ENCODE measurements around the gene PARVG.

The PARVG gene

DNA sequence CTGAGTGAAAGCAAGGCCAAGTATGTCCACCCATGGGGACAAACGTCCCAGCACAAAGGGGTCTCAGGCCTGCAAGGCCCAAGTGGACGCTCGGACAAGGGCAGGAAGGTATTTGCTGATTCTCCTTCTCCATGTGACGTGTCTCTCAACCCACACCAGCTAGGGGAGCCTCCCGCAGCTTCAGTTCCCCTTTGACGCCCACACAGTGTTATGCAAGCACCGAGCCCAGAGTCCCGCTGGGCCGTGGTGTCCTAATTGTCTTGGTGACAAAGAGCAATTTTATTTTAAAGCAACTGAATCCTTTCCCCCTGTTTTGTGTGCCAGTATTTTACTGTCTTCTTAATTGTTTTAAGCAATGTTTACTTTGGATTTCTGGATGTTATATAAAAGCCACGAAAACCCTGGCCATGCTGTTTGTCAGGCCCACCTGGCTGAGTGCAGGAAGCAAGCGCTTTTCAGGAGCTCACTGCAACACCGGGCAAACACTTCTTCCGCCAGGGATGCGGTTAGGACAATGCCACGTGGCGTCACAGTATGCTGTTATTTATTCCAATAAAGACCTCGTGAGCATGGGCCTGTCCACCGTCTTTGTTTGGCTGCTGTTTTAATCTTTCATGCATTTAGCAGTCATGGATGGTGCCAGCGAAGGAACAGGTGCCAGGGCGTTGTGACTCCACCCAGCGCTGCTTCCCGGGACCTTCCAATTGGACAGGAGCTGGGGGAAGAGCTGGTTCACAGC, 8.2 kb upstream of the PARVG start:
- TF ChIP-seq, protein P1, sequence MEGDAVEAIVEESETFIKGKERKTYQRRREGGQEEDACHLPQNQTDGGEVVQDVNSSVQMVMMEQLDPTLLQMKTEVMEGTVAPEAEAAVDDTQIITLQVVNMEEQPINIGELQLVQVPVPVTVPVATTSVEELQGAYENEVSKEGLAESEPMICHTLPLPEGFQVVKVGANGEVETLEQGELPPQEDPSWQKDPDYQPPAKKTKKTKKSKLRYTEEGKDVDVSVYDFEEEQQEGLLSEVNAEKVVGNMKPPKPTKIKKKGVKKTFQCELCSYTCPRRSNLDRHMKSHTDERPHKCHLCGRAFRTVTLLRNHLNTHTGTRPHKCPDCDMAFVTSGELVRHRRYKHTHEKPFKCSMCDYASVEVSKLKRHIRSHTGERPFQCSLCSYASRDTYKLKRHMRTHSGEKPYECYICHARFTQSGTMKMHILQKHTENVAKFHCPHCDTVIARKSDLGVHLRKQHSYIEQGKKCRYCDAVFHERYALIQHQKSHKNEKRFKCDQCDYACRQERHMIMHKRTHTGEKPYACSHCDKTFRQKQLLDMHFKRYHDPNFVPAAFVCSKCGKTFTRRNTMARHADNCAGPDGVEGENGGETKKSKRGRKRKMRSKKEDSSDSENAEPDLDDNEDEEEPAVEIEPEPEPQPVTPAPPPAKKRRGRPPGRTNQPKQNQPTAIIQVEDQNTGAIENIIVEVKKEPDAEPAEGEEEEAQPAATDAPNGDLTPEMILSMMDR (IDR thresholded peaks at IDR 0.05; ENCODE audit: borderline replicate concordance, control extremely low read depth, extremely low read depth, insufficient read depth, missing control alignments) = no peak
- in situ Hi-C loops (cut with MboI; ENCODE audit: low sequenced_read_pairs, unreplicated experiment) = no loop called here
- DNase-seq (ENCODE audit: low spot score) = peak; percentile 85

DNA sequence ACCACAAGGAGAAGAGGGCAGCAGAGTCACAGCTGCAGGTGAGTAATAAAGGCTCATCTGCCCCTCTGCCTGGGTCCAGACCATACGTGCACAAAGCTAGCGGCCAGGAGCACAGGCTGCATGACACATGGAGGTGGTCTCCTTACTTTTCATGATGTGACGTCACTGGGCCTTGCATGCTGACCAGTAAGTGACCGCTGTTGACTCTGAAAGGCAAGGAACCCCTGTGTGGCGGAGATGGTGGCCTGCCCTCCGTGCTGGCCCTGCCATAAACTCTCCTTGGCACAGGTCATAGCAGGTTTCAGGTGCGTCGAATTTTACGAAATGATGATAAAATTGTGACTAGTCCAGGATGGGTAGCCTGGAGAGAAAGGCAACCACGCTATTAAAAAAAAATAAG, 7.6 kb upstream of the PARVG start:
- in situ Hi-C loops (cut with MboI; ENCODE audit: low sequenced_read_pairs, unreplicated experiment) = no loop called here
- no peak for DNase-seq (ENCODE audit: low spot score)
- TF ChIP-seq, protein P1 (IDR thresholded peaks at IDR 0.05; ENCODE audit: borderline replicate concordance, control extremely low read depth, extremely low read depth, insufficient read depth, missing control alignments) = no peak

DNA sequence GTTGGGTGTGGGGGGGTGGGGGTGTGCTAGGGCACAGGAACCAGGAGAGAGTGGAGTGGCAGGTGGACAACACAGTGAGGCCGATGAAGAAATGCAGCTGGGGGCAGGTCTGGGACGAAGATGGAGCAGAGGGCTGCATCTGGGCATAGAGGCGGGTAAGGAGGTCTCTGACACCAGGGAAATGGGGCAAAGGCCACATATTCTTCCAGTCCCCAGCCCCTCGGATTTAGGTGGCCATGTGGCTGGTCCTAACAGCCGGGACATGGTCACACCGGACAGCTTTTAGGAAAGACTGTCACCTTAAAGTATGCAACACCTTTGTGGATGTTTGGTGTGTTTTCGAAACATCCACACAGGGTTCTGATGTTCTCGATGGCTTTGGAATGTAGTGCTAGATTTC, 5.0 kb upstream of the PARVG start:
- in situ Hi-C loops (cut with MboI; ENCODE audit: low sequenced_read_pairs, unreplicated experiment) = no loop called here
- DNase-seq (ENCODE audit: low spot score) = no peak
- TF ChIP-seq, protein P1 (IDR thresholded peaks at IDR 0.05; ENCODE audit: borderline replicate concordance, control extremely low read depth, extremely low read depth, insufficient read depth, missing control alignments) = no peak

DNA sequence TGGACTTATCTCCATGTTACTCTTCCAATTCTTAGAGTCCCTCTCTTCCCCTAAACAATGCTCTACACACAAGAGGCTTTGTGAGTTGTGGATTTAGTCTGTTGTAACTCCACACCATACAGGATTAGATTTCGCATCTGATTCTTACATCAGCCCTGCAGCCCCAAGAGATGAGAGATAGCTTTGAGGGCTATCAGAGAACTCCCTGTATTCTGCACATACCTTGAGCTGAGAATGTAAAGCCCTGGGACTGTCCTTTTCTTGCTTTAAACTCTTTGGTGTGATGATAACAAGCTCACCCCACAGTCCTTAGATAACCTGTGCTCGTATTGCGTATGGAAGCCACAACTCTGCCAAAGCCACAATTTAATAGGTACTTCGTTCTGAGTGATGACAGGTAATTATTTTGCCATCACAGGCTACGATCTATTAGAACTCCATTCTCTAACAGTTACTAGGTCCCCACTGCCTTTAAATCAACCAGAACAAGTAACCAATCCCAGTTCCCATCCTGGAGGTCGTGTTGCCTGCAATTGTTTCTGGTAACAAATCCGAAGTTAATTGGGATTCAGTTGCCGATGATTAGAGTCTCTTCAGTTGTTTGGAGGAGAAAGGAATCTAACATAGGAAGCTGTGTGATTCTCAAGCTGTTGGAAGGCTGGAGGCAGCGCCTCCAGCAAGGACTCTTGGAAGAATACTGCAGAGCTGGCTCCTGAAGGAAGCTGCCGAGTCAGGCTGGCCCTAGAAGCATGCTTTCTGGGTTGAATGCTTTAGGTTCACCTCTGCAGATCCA, 1.3 kb upstream of the PARVG start:
- DNase-seq (ENCODE audit: low spot score) = no peak
- in situ Hi-C loops (cut with MboI; ENCODE audit: low sequenced_read_pairs, unreplicated experiment) = no loop called here
- TF ChIP-seq, protein P1 (IDR thresholded peaks at IDR 0.05; ENCODE audit: borderline replicate concordance, control extremely low read depth, extremely low read depth, insufficient read depth, missing control alignments) = no peak

DNA sequence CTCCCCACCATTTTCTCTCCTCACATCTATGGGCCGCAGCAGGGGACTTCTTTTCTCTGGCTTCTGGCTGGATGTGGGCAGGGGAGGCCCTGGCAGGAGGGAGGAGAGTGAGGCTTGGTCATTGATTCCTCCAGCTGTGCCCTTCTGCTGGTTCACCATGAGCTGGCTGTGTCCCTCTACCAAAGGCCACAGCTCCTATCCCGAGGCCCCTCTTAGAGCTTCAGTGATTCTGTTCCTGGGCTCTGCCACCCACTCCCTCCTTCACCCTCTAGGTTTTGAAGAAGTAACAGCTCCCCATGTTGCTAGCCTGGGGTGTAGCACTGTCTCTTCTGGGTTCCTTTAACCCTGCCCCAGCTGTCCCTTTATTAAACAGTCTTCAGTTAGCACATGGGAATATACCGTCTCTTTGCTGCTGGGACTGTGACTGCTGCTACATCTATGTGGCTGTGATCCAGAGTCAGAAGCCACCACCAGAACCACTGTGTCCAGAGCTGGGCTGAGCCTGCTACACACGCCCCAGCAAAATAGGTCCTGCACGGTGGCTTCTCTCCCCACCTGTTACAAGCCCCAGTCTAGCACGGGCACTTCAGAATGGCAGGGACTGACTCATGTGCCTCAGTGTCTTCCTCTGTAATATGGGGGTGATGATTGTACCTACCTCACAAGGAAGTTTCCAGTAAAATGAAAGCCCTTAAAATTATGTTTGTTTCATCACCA, 578 bp upstream of the PARVG start:
- DNase-seq (ENCODE audit: low spot score) = no peak
- TF ChIP-seq, protein P1 (IDR thresholded peaks at IDR 0.05; ENCODE audit: borderline replicate concordance, control extremely low read depth, extremely low read depth, insufficient read depth, missing control alignments) = no peak
- in situ Hi-C loops (cut with MboI; ENCODE audit: low sequenced_read_pairs, unreplicated experiment) = no loop called here
